H9 (cell line): ENCODE data around the gene NUDT22. TPM values are rescaled to one million over a fixed set of nuclear protein-coding genes. Genes with fewer than 3 reads are reported as not detected.

Source experiments
- DNase-seq: peaks from one replicate; pipeline ENCODE4 v3.0.0-alpha.2; 2017
- H2AFZ ChIP-seq: one replicate; pipeline ENCODE4 v1.6.1; 2013; ENCODE audit warnings: mild to moderate bottlenecking, low read length, control low read depth, moderate library complexity
- H2AK5ac ChIP-seq: 2 replicates; pipeline ENCODE4 v1.6.1; 2013; ENCODE audit warnings: low read length, control low read depth, mixed read lengths; ENCODE audit not compliant: insufficient read length
- H2BK120ac ChIP-seq: one replicate; pipeline ENCODE4 v1.6.1; 2013; ENCODE audit warnings: low read depth, mild to moderate bottlenecking, low read length, control low read depth, inconsistent platforms; ENCODE audit not compliant: poor library complexity, severe bottlenecking
- H2BK12ac ChIP-seq: 2 replicates; pipeline ENCODE4 v1.6.1; 2013; ENCODE audit warnings: low read length, control low read depth, mixed read lengths, low read depth; ENCODE audit not compliant: insufficient read length
- H2BK15ac ChIP-seq: 2 replicates; pipeline ENCODE4 v1.6.1; 2013; ENCODE audit warnings: low read depth, low read length, control low read depth
- H2BK20ac ChIP-seq: one replicate; pipeline ENCODE4 v1.6.1; 2013; ENCODE audit warnings: low read depth, mild to moderate bottlenecking, low read length, control low read depth, inconsistent platforms; ENCODE audit not compliant: poor library complexity, severe bottlenecking
- H2BK5ac ChIP-seq: 2 replicates; pipeline ENCODE4 v1.6.1; 2013; ENCODE audit warnings: low read length, control low read depth, mixed read lengths; ENCODE audit not compliant: insufficient read length
- H3K14ac ChIP-seq: 2 replicates; pipeline ENCODE4 v1.6.1; 2013; ENCODE audit warnings: low read length, control low read depth; ENCODE audit not compliant: insufficient read depth
- H3K18ac ChIP-seq: 2 replicates; pipeline ENCODE4 v1.6.1; 2013; ENCODE audit warnings: low read depth, mild to moderate bottlenecking, mixed read lengths, low read length, control low read depth; ENCODE audit not compliant: insufficient read length
- H3K23ac ChIP-seq: 2 replicates; pipeline ENCODE4 v1.6.1; 2013; ENCODE audit warnings: low read length, control low read depth, mixed read lengths, low read depth; ENCODE audit not compliant: insufficient read length
- H3K23me2 ChIP-seq: 2 replicates; pipeline ENCODE4 v1.6.1; 2013; ENCODE audit warnings: low read depth, mild to moderate bottlenecking, mixed read lengths, low read length, control low read depth; ENCODE audit not compliant: insufficient read length, poor library complexity, severe bottlenecking
- H3K27ac ChIP-seq: 2 replicates; pipeline ENCODE4 v1.5.1; 2013; ENCODE audit warnings: low read length, control low read depth, mixed read lengths, low read depth; ENCODE audit not compliant: insufficient read length
- H3K27me3 ChIP-seq: 2 replicates; pipeline ENCODE4 v1.6.1; 2013; ENCODE audit warnings: low read length, control low read depth, inconsistent platforms; ENCODE audit not compliant: insufficient read depth
- H3K4ac ChIP-seq: 2 replicates; pipeline ENCODE4 v1.6.1; 2013; ENCODE audit warnings: low read depth, mild to moderate bottlenecking, control low read depth, inconsistent platforms, low read length, moderate library complexity
- H3K4me1 ChIP-seq: 2 replicates; pipeline ENCODE4 v1.6.1; 2013; ENCODE audit warnings: low read length, control low read depth, inconsistent platforms; ENCODE audit not compliant: insufficient read depth
- H3K4me2 ChIP-seq: 2 replicates; pipeline ENCODE4 v1.6.1; 2013; ENCODE audit warnings: low read length, control low read depth, mixed read lengths; ENCODE audit not compliant: insufficient read length, insufficient read depth
- H3K56ac ChIP-seq: 2 replicates; pipeline ENCODE4 v1.6.1; 2013; ENCODE audit warnings: low read depth, mild to moderate bottlenecking, mixed read lengths, low read length, control low read depth; ENCODE audit not compliant: insufficient read length
- H3K79me1 ChIP-seq: 2 replicates; pipeline ENCODE4 v1.6.1; 2013; ENCODE audit warnings: low read depth, mild to moderate bottlenecking, moderate library complexity, low read length, control low read depth, inconsistent platforms; ENCODE audit not compliant: insufficient read depth, poor library complexity, severe bottlenecking
- H3K79me2 ChIP-seq: 2 replicates; pipeline ENCODE4 v1.6.1; 2013; ENCODE audit warnings: low read length, control low read depth, inconsistent platforms; ENCODE audit not compliant: insufficient read depth
- H3K9ac ChIP-seq: 2 replicates; pipeline ENCODE4 v1.6.1; 2013; ENCODE audit warnings: low read length, control low read depth, mixed read lengths; ENCODE audit not compliant: insufficient read length; ENCODE audit errors: extremely low read depth
- H3K9me3 ChIP-seq: one replicate; pipeline ENCODE4 v1.6.1; 2013; ENCODE audit warnings: low read depth, low read length, inconsistent platforms; ENCODE audit not compliant: control insufficient read depth
- H3T11ph ChIP-seq: one replicate; pipeline ENCODE4 v1.6.1; 2013; ENCODE audit warnings: mild to moderate bottlenecking, low read length, control low read depth, inconsistent platforms
- H4K20me1 ChIP-seq: one replicate; pipeline ENCODE4 v1.6.1; 2013; ENCODE audit not compliant: control insufficient read depth, insufficient read length, insufficient read depth
- H4K5ac ChIP-seq: 2 replicates; pipeline ENCODE4 v1.6.1; 2013; ENCODE audit warnings: low read depth, mild to moderate bottlenecking, mixed read lengths, low read length, control low read depth; ENCODE audit not compliant: insufficient read length
- H4K8ac ChIP-seq: replicated peaks from 2 replicates; pipeline ENCODE4 v1.6.1; 2013; ENCODE audit warnings: low read length, control low read depth, mixed read lengths, low read depth; ENCODE audit not compliant: insufficient read length
- H4K91ac ChIP-seq: 2 replicates; pipeline ENCODE4 v1.6.1; 2013; ENCODE audit warnings: low read depth, mild to moderate bottlenecking, moderate library complexity, mixed read lengths, low read length, control low read depth; ENCODE audit not compliant: insufficient read length
- H3K27ac Mint-ChIP-seq, 3 experiments: 2 replicates in 2 of 3; 3 replicates in 1 of 3; pipeline ENCODE4 v1.8.0; 2020 to 2021; ENCODE audit warnings: mixed read lengths in 3 of 3, mild to moderate bottlenecking in 1 of 3, moderate library complexity in 1 of 3
- H3K27me3 Mint-ChIP-seq: 2 replicates; pipeline ENCODE4 v1.8.0; 2021; ENCODE audit warnings: low read depth, mild to moderate bottlenecking, moderate library complexity, mixed read lengths
- H3K36me3 Mint-ChIP-seq, 3 experiments: 2 replicates in 2 of 3; 3 replicates in 1 of 3; pipeline ENCODE4 v1.8.0; 2020 to 2021; ENCODE audit warnings: low read depth in 3 of 3, mixed read lengths in 3 of 3; ENCODE audit not compliant: insufficient read depth in 1 of 3
- H3K4me1 Mint-ChIP-seq, 2 experiments: 2 replicates each; pipeline ENCODE4 v1.8.0; 2020; ENCODE audit warnings: mixed read lengths in 2 of 2
- H3K4me3 Mint-ChIP-seq, 2 experiments: 2 replicates in 1 of 2; 3 replicates in 1 of 2; pipeline ENCODE4 v1.8.0; 2020 to 2021; ENCODE audit warnings: mild to moderate bottlenecking in 2 of 2, mixed read lengths in 2 of 2, moderate library complexity in 1 of 2
- H3K9me3 Mint-ChIP-seq, 2 experiments: 2 replicates in 1 of 2; 3 replicates in 1 of 2; pipeline ENCODE4 v1.8.0; 2020; ENCODE audit warnings: mild to moderate bottlenecking in 2 of 2, mixed read lengths in 2 of 2, moderate library complexity in 1 of 2
- WGBS: extraction: QIAGEN DNeasy Blood & Tissue Kit; methylation state at CpG from one replicate; pipeline ENCODE4 v1.1.7; 2013; ENCODE audit warnings: missing lambda C conversion rate, low lambda C conversion rate, mixed read lengths; ENCODE audit not compliant: insufficient read length; ENCODE audit errors: extremely low coverage; 5-methylcytosine and 5-hydroxymethylcytosine counted together
- total RNA-seq: library from RNA; stranded (reverse); gene quantifications from 2 replicates; pipeline ENCODE4 v1.2.1, GENCODE V29; 2021
- TF ChIP-seq, protein P1 (sequence below): fragments of 200-600 bp; sonication (generic); conservative IDR thresholded peaks from 3 replicates; pipeline ENCODE4 v1.8.0; 2021; ENCODE audit warnings: antibody characterized with exemption, mild to moderate bottlenecking

Gene NUDT22
- total RNA-seq, 1 experiment from 2014 or later = 39.6 TPM

- H3K23me2 ChIP-seq = peaks cover 5% of the 10 kb centered on the region
- H3K4me2 ChIP-seq = no peak overlapping the region
- H3K4me1 ChIP-seq = no peaks in the 10 kb centered on the region
- no peak overlapping the region for H3T11ph ChIP-seq
- no peak overlapping the region for H2AK5ac ChIP-seq
- no peak overlapping the region for H4K91ac ChIP-seq
- peaks cover 0 to 9% (median 6%) of the 10 kb centered on the region in 3 experiments; a peak in 4 of 7 replicates for H3K36me3 Mint-ChIP-seq
- H2BK5ac ChIP-seq = no peak overlapping the region
- no peak overlapping the region for H3K18ac ChIP-seq
- H2AFZ ChIP-seq = no peak overlapping the region
- DNase-seq = no peak
- no peak overlapping the region for H3K4ac ChIP-seq
- H4K8ac ChIP-seq = no peak overlapping the region
- no peaks in the 10 kb centered on the region for H3K79me2 ChIP-seq
- H3K56ac ChIP-seq = no peak overlapping the region
- H2BK12ac ChIP-seq = no peak overlapping the region
- no peak overlapping the region for H2BK15ac ChIP-seq
- no peaks in the 10 kb centered on the region for H3K27me3 ChIP-seq
- H4K20me1 ChIP-seq = peaks cover 2% of the 10 kb centered on the region
- H3K14ac ChIP-seq = no peak overlapping the region
- H2BK20ac ChIP-seq = no peak overlapping the region
- no peaks in the 10 kb centered on the region for H3K9me3 ChIP-seq
- no peaks in the 10 kb centered on the region for H3K9me3 Mint-ChIP-seq
- no peak overlapping the region for H3K27ac ChIP-seq
- WGBS = no CpG with 5 or more reads among the region's 2 CpGs
- no peak overlapping the region for H3K27ac Mint-ChIP-seq
- H3K4me3 Mint-ChIP-seq = no peak overlapping the region
- H3K79me1 ChIP-seq = no peaks in the 10 kb centered on the region
- no peak overlapping the region for H2BK120ac ChIP-seq
- H3K9ac ChIP-seq = no peak overlapping the region
- no peaks in the 10 kb centered on the region; the same call in none of the 2 replicates for H3K27me3 Mint-ChIP-seq
- no peak overlapping the region for H4K5ac ChIP-seq
- TF ChIP-seq, protein P1, sequence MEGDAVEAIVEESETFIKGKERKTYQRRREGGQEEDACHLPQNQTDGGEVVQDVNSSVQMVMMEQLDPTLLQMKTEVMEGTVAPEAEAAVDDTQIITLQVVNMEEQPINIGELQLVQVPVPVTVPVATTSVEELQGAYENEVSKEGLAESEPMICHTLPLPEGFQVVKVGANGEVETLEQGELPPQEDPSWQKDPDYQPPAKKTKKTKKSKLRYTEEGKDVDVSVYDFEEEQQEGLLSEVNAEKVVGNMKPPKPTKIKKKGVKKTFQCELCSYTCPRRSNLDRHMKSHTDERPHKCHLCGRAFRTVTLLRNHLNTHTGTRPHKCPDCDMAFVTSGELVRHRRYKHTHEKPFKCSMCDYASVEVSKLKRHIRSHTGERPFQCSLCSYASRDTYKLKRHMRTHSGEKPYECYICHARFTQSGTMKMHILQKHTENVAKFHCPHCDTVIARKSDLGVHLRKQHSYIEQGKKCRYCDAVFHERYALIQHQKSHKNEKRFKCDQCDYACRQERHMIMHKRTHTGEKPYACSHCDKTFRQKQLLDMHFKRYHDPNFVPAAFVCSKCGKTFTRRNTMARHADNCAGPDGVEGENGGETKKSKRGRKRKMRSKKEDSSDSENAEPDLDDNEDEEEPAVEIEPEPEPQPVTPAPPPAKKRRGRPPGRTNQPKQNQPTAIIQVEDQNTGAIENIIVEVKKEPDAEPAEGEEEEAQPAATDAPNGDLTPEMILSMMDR = no peak
- H3K4me1 Mint-ChIP-seq = peaks cover 12 to 16% of the 10 kb centered on the region in 2 experiments
- H3K23ac ChIP-seq = no peak overlapping the region
Observed at GRCh38 chr11:64275841-64276240, 49.8 kb downstream of the NUDT22 start.
